ENCODE data around the gene CDC7. TPM values are rescaled to one million over a fixed set of nuclear protein-coding genes. Genes with fewer than 3 reads are reported as not detected.

CDC7 gene
- total and polyA plus RNA-seq, 9 donors = 7.9 to 12.5 (median 9.5) TPM

DNA sequence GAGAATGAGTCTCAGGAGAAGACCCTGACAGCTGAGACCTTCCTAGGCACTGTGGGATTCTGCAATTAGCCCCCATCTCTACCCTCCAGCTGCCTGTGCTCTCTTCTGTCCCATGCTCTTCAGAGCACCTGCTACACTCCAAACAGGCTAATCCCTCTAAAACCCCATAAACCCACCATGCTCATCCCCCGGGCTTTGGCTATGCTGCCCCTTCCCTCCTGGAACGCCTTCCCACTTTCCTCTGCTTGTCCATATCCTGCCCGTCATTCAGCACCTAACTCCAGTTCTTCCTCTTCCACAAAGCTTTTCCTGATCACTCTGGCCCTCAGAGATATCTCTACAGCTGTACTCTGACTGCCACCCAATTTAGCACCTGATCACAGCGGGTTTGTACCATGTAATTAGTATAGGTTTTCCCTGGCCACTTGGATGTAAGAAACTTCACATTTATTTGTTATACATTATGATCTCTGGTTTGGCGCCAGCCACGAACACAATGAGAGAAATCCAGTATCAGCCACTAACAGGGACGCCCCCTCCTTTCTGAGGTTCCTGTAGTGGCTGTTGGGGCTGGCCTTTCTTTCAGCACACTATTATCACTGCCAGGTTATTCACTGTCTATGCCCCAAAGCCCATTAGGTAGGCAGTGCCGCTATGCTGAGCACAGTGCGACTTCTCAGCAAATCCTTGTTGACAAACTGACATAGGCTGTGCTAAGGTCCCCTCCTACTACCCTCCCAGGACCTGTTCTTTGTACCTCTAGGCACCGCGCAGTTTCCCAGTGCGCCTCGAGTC, 45.1 kb downstream of the CDC7 start:
- H3K9me3 ChIP-seq (replicated peaks; ENCODE audit: control insufficient read depth, low read depth, low read length) = no peaks in the 10 kb centered on the region
- no peaks in the 10 kb centered on the region for H3K27me3 ChIP-seq (ENCODE audit: control insufficient read depth, insufficient read depth, low read length)
- H3K27ac ChIP-seq (ENCODE audit: low read length) = no peak overlapping the region
- H3K4me1 ChIP-seq (ENCODE audit: control insufficient read depth, insufficient read depth, low read length) = peaks cover 4% of the 10 kb centered on the region
- H3K36me3 ChIP-seq (ENCODE audit: control insufficient read depth, insufficient read depth, low read length) = no peaks in the 10 kb centered on the region
- H3K4me3 ChIP-seq (ENCODE audit: low read length) = no peak overlapping the region
- WGBS (ENCODE audit: insufficient coverage) = 77% methylated on average over 10 of the region's 13 CpGs
- no peak for DNase-seq

- DNase-seq = no peak
- no peaks in the 10 kb centered on the region for H3K36me3 ChIP-seq (ENCODE audit: control insufficient read depth, insufficient read depth, low read length)
- WGBS (ENCODE audit: insufficient coverage) = 80% methylated on average over 18 of the region's 18 CpGs
- peaks cover 4% of the 10 kb centered on the region for H3K4me1 ChIP-seq (ENCODE audit: control insufficient read depth, insufficient read depth, low read length)
- no peak overlapping the region for H3K4me3 ChIP-seq (ENCODE audit: low read length)
- H3K27ac ChIP-seq (ENCODE audit: low read length) = no peak overlapping the region
- no peaks in the 10 kb centered on the region for H3K27me3 ChIP-seq (ENCODE audit: control insufficient read depth, insufficient read depth, low read length)
- no peaks in the 10 kb centered on the region for H3K9me3 ChIP-seq (replicated peaks; ENCODE audit: control insufficient read depth, low read depth, low read length)
These were observed 45.6 kb downstream of the CDC7 start for GRCh38 chr1:91546301-91546581.

DNA sequence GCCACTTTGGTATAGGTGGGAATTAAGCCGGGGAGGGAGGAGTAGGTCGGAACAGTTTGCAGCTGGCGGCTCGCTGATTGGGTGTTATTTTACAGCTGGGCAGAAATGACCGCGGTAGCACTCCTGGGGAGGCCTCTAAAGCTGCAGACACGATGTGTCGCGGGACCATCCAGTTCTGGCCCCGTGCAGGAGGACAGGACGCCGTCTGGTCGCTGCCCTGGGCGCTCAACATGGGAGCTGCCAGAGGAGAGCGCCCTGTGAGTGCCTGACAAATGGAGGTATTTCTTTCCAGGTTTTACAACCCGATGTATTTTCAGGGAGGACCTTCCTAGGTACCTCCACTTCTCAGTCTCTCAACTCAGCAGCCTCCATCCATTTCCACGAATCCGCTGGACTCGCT, 46.2 kb downstream of the CDC7 start:
- Histone ChIP-seq H3K27me3 (ENCODE audit: control insufficient read depth, insufficient read depth, low read length) (no peaks in the 10 kb centered on the region), H3K27ac (ENCODE audit: low read length) (no peak overlapping the region), H3K36me3 (ENCODE audit: control insufficient read depth, insufficient read depth, low read length) (no peaks in the 10 kb centered on the region), H3K9me3 (replicated peaks; ENCODE audit: control insufficient read depth, low read depth, low read length) (no peaks in the 10 kb centered on the region), H3K4me3 (ENCODE audit: low read length) (no peak overlapping the region), H3K4me1 (ENCODE audit: control insufficient read depth, insufficient read depth, low read length) (peaks cover 4% of the 10 kb centered on the region)
- no peak for DNase-seq
- 70% methylated on average over 17 of the region's 19 CpGs for WGBS (ENCODE audit: insufficient coverage)

DNA sequence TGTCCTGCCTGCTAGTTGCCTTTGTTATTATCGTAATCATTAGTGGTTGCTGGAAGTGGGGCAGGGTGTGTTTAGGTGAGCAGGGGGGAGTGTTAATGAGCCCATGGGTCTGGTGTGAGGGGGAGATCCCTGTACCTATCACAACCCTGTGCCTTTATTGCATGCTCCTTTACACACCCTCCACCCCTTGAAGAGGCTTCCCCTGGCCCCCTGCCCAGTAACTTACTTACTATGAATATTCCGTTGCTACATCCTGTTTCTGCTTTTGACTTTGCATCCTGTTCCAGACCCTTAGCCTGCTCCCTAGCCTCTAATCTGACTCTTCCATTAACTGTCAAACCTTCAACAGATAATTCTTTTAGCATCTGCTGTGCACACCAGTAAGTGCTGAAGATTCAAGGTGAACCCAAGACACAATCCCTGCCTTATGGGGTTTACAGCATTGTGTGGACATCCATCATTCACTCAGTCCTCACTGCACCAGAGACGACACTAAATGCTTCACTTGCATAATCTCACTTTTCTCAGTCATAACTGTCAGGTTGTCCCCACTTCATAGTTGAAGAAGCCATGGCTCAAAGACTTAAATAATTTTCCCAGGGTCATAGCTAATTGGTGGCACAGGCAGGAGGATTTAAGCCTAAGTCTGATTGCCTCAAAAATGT, 47.9 kb downstream of the CDC7 start:
- peaks cover 4% of the 10 kb centered on the region for H3K4me1 ChIP-seq (ENCODE audit: control insufficient read depth, insufficient read depth, low read length)
- H3K27me3 ChIP-seq (ENCODE audit: control insufficient read depth, insufficient read depth, low read length) = no peaks in the 10 kb centered on the region
- no peaks in the 10 kb centered on the region for H3K9me3 ChIP-seq (replicated peaks; ENCODE audit: control insufficient read depth, low read depth, low read length)
- WGBS (ENCODE audit: insufficient coverage) = 16% methylated on average over 2 of the region's 3 CpGs
- H3K4me3 ChIP-seq (ENCODE audit: low read length) = no peak overlapping the region
- H3K27ac ChIP-seq (ENCODE audit: low read length) = no peak overlapping the region
- H3K36me3 ChIP-seq (ENCODE audit: control insufficient read depth, insufficient read depth, low read length) = no peaks in the 10 kb centered on the region
- DNase-seq = no peak

GRCh38 chr1:91549041-91549735, 48.5 kb downstream of the CDC7 start:
- no CpG with 5 or more reads among the region's 2 CpGs for WGBS (ENCODE audit: insufficient coverage)
- Histone ChIP-seq H3K27ac (ENCODE audit: low read length) (no peak overlapping the region), H3K9me3 (replicated peaks; ENCODE audit: control insufficient read depth, low read depth, low read length) (no peaks in the 10 kb centered on the region), H3K4me1 (ENCODE audit: control insufficient read depth, insufficient read depth, low read length) (peaks cover 4% of the 10 kb centered on the region), H3K4me3 (ENCODE audit: low read length) (no peak overlapping the region), H3K36me3 (ENCODE audit: control insufficient read depth, insufficient read depth, low read length) (no peaks in the 10 kb centered on the region), H3K27me3 (ENCODE audit: control insufficient read depth, insufficient read depth, low read length) (no peaks in the 10 kb centered on the region)
- no peak for DNase-seq

GRCh38 chr1:91550961-91551360, 50.3 kb downstream of the CDC7 start:
- peaks cover 4% of the 10 kb centered on the region for H3K4me1 ChIP-seq (ENCODE audit: control insufficient read depth, insufficient read depth, low read length)
- no peak overlapping the region for H3K27ac ChIP-seq (ENCODE audit: low read length)
- H3K27me3 ChIP-seq (ENCODE audit: control insufficient read depth, insufficient read depth, low read length) = no peaks in the 10 kb centered on the region
- no peaks in the 10 kb centered on the region for H3K36me3 ChIP-seq (ENCODE audit: control insufficient read depth, insufficient read depth, low read length)
- no peak for DNase-seq
- H3K4me3 ChIP-seq (ENCODE audit: low read length) = no peak overlapping the region
- H3K9me3 ChIP-seq (replicated peaks; ENCODE audit: control insufficient read depth, low read depth, low read length) = no peaks in the 10 kb centered on the region
- WGBS (ENCODE audit: insufficient coverage) = 100% methylated on average over 1 of the region's 2 CpGs

GRCh38 chr1:91552091-91552490, 51.4 kb downstream of the CDC7 start:
- peaks cover 7% of the 10 kb centered on the region for H3K4me1 ChIP-seq (ENCODE audit: control insufficient read depth, insufficient read depth, low read length)
- no peak for DNase-seq

DNA sequence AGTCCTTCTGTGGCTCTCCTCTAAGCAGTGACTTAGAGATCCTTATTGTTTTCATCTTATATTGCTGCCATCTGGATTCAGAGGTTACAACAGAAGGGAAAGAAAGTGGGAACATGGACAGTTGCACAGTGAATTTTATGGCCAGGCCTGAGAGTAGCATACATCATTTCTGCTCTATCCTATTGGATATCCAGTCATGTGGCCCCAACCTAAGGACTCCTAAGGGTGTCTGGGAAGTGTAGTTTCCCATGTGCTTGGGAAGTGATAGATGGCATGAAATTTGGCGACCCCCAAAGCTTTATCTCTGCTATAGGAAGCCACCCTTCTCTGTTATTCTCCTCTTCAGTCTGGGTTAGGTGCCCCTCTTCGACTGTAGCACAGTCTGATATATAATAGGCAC, 51.9 kb downstream of the CDC7 start:
- Histone ChIP-seq H3K27me3 (ENCODE audit: control insufficient read depth, insufficient read depth, low read length) (no peaks in the 10 kb centered on the region), H3K4me3 (ENCODE audit: low read length) (no peak overlapping the region), H3K9me3 (replicated peaks; ENCODE audit: control insufficient read depth, low read depth, low read length) (no peaks in the 10 kb centered on the region), H3K27ac (ENCODE audit: low read length) (no peak overlapping the region), H3K4me1 (ENCODE audit: control insufficient read depth, insufficient read depth, low read length) (peaks cover 10% of the 10 kb centered on the region), H3K36me3 (ENCODE audit: control insufficient read depth, insufficient read depth, low read length) (no peaks in the 10 kb centered on the region)
- WGBS (ENCODE audit: insufficient coverage) = no CpG with 5 or more reads among the region's 2 CpGs
- DNase-seq = no peak

More at GRCh38 chr1:91552091-91552490, 51.4 kb downstream of the CDC7 start:
- Histone ChIP-seq H3K27me3 (ENCODE audit: control insufficient read depth, insufficient read depth, low read length) (no peaks in the 10 kb centered on the region), H3K4me3 (ENCODE audit: low read length) (no peak overlapping the region), H3K36me3 (ENCODE audit: control insufficient read depth, insufficient read depth, low read length) (no peaks in the 10 kb centered on the region), H3K9me3 (replicated peaks; ENCODE audit: control insufficient read depth, low read depth, low read length) (no peaks in the 10 kb centered on the region), H3K27ac (ENCODE audit: low read length) (no peak overlapping the region)

DNA sequence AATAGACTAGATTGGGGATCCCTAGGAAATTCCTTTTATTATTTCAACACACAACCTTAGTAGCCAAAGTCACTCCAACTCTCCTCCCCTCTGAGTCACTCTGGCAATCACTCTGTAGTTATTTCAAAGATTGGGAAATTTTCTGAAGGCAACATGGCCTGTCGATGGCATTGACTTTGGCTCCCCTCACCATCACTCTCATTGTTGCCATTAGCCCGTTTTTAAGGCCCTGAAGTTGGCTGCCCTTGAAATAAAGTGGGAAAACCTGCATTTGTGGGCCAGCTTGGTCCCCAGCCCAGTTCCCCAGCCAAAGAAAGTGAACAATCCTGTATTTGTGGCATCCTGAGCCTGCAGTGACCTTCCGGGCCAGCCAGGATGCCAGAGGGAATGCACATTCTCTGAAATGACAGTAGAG, 52.5 kb downstream of the CDC7 start:
- 72% methylated on average over 2 of the region's 3 CpGs for WGBS (ENCODE audit: insufficient coverage)
- Histone ChIP-seq H3K4me3 (ENCODE audit: low read length) (no peak overlapping the region), H3K27me3 (ENCODE audit: control insufficient read depth, insufficient read depth, low read length) (no peaks in the 10 kb centered on the region), H3K36me3 (ENCODE audit: control insufficient read depth, insufficient read depth, low read length) (no peaks in the 10 kb centered on the region), H3K27ac (ENCODE audit: low read length) (no peak overlapping the region), H3K9me3 (replicated peaks; ENCODE audit: control insufficient read depth, low read depth, low read length) (no peaks in the 10 kb centered on the region), H3K4me1 (ENCODE audit: control insufficient read depth, insufficient read depth, low read length) (peaks cover 10% of the 10 kb centered on the region)
- peak; percentile 33 for DNase-seq

DNA sequence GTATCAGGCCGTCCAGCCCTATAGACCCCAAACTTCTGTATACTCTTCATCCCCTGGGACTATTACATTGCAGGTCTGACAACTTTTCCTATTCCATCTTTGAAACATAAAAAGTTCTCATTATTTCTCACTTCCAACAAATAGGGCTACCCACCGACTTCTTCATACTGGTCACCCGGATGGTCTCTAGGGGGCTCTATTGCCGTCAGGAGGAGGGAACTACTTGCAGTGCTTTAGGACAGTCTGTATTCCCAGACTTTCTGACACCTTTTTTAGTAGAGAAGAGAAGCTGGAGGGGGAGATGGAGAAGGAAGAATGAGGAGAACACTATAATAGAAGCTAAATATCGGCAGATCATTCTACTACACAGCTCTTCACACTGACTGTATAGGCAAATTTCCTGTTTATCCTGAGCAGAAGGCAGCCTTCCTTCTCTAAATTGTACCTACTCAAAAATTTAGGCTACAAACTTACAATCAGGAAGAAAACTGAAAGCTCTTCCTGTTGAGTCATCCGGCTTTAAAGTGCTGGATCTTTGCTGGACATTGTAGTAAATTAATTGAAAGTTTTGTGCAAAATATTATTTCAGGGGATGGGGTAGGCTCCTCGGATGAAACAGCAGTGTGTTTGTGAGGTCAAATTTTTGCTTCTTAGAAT, 54.6 kb downstream of the CDC7 start:
- no peaks in the 10 kb centered on the region for H3K36me3 ChIP-seq (ENCODE audit: control insufficient read depth, insufficient read depth, low read length)
- H3K4me1 ChIP-seq (ENCODE audit: control insufficient read depth, insufficient read depth, low read length) = peaks cover 5% of the 10 kb centered on the region
- no peak overlapping the region for H3K27ac ChIP-seq (ENCODE audit: low read length)
- no peaks in the 10 kb centered on the region for H3K9me3 ChIP-seq (replicated peaks; ENCODE audit: control insufficient read depth, low read depth, low read length)
- no peaks in the 10 kb centered on the region for H3K27me3 ChIP-seq (ENCODE audit: control insufficient read depth, insufficient read depth, low read length)
- H3K4me3 ChIP-seq (ENCODE audit: low read length) = no peak overlapping the region
- WGBS (ENCODE audit: insufficient coverage) = 78% methylated on average over 1 of the region's 7 CpGs
- no peak for DNase-seq
